GM12878 (cell line): Measurements from ENCODE around the gene TMEM131L. TPM values are rescaled to one million over a fixed set of nuclear protein-coding genes. Genes with fewer than 3 reads are reported as not detected.

Experiments used
- ATAC-seq: fragments of 200-7000 bp; cut with Tn5 transposase; 3 replicates; pipeline ENCODE4 v1.9.1; 2020; ENCODE audit warnings: mild to moderate bottlenecking, moderate library complexity
- BruUV-seq: library from RNA; stranded (reverse); fragments of 400-500 nt; replicated peaks from 2 replicates; lab custom pipeline; 2021; lab: Mats Ljungman, UMichigan
- CTCF ChIA-PET: fragments of 300-600 bp; sonication (Branson Sonifier 250); formaldehyde crosslinking; extraction: SDS; loops from one replicate; lab custom pipeline; 2021; ENCODE audit warnings: inconsistent platforms; lab: Yijun Ruan, JAX
- POLR2A ChIA-PET: fragments of 350-600 bp; formaldehyde crosslinking; extraction: SDS; loops from one replicate; lab custom pipeline; 2021; ENCODE audit warnings: inconsistent platforms; lab: Charles Lee
- RAD21 ChIA-PET: fragments of 300-600 bp; sonication (Branson Sonifier 250); formaldehyde crosslinking; loops from one replicate; lab custom pipeline; 2023; ENCODE audit warnings: antibody characterized with exemption; ENCODE audit not compliant: unreplicated experiment; lab: Charles Lee
- SMC1A ChIA-PET: fragments of 300-600 bp; sonication (Branson Sonifier 250); formaldehyde crosslinking; loops from one replicate; lab custom pipeline; 2023; ENCODE audit not compliant: unreplicated experiment, uncharacterized antibody; lab: Charles Lee
- DNase-seq: peaks from one replicate; pipeline ENCODE4 v3.0.0-alpha.2; 2011; ENCODE audit warnings: low read depth, low spot score
- FAIRE-seq: peaks from 3 replicates; lab custom pipeline; 2011; peaks lifted over from hg19 to GRCh38; lab: Jason Lieb, UNC
- H2AFZ ChIP-seq: 2 replicates; pipeline ENCODE4 v1.6.0; 2011; ENCODE audit warnings: low read depth, low read length, control low read depth; ENCODE audit not compliant: control insufficient read depth
- H3K27ac ChIP-seq: 2 replicates; pipeline ENCODE4 v1.5.1; 2011; ENCODE audit warnings: control low read depth; ENCODE audit not compliant: control insufficient read depth, insufficient read depth
- H3K27me3 ChIP-seq, 2 experiments: replicated peaks in 1 of 2; 2 replicates each; pipeline versions ENCODE4 v1.6.0 to v1.6.1; 2011; ENCODE audit warnings: low read length in 1 of 2; ENCODE audit not compliant: control insufficient read depth in 2 of 2, insufficient read depth in 2 of 2
- H3K36me3 ChIP-seq, 2 experiments: 2 replicates each; pipeline ENCODE4 v1.5.1; 2011; ENCODE audit warnings: low read length in 1 of 2; ENCODE audit not compliant: control insufficient read depth in 2 of 2, insufficient read depth in 2 of 2
- H3K4me1 ChIP-seq: 2 replicates; pipeline ENCODE4 v1.6.1; 2011; ENCODE audit warnings: mild to moderate bottlenecking, low read length, moderate library complexity, mixed read lengths; ENCODE audit not compliant: control insufficient read depth, insufficient read depth
- H3K4me2 ChIP-seq: 2 replicates; pipeline ENCODE4 v1.6.0; 2011; ENCODE audit warnings: control low read depth; ENCODE audit not compliant: control insufficient read depth, insufficient read depth
- H3K4me3 ChIP-seq: fragments of 200-600 bp; sonication (generic); 2 replicates; pipeline ENCODE4 v1.5.1; 2016
- H3K79me2 ChIP-seq: 2 replicates; pipeline ENCODE4 v1.6.0; 2011; ENCODE audit warnings: low read length; ENCODE audit not compliant: control insufficient read depth, insufficient read depth
- H3K9ac ChIP-seq: 2 replicates; pipeline ENCODE4 v1.8.0; 2011; ENCODE audit warnings: low read length, control low read depth, mixed read lengths; ENCODE audit not compliant: control insufficient read depth, insufficient read depth
- H3K9me3 ChIP-seq: replicated peaks from 3 replicates; pipeline ENCODE4 v1.5.1; 2011; ENCODE audit warnings: mild to moderate bottlenecking, low read length; ENCODE audit not compliant: control insufficient read depth, insufficient read depth
- H4K20me1 ChIP-seq: 2 replicates; pipeline ENCODE4 v1.6.0; 2011; ENCODE audit not compliant: control insufficient read depth, insufficient read depth
- CHD2 ChIP-seq: IDR thresholded peaks from 2 replicates; pipeline ENCODE4 v1.6.1; 2011; ENCODE audit warnings: low read depth, low read length, improper control_type of control experiment, borderline replicate concordance
- IRF4 ChIP-seq: IDR thresholded peaks from 2 replicates; pipeline ENCODE4 v1.6.1; 2011; ENCODE audit warnings: low read depth, low read length
- PAX5 ChIP-seq: IDR thresholded peaks from 2 replicates; pipeline ENCODE4 v1.6.1; 2011; ENCODE audit warnings: low read depth, low read length, borderline replicate concordance
- SMAD5 ChIP-seq: IDR thresholded peaks from 2 replicates; pipeline ENCODE4 v1.6.1; 2016; ENCODE audit warnings: antibody characterized with exemption, low read depth
- ZNF217 ChIP-seq: fragments of 450-650 bp; IDR thresholded peaks from 2 replicates; pipeline ENCODE4 v1.6.1; 2017; ENCODE audit warnings: antibody characterized with exemption, mild to moderate bottlenecking
- WGBS: methylation state at CpG from one replicate; pipeline ENCODE4 v1.1.6; 2016; ENCODE audit warnings: low lambda C conversion rate; ENCODE audit not compliant: insufficient replicate concordance, insufficient coverage; ENCODE audit errors: missing lambda C conversion rate; 5-methylcytosine and 5-hydroxymethylcytosine counted together
- in situ Hi-C: fragments of 300-500 bp; cut with MboI; formaldehyde crosslinking; loops from 9 replicates; pipeline ENCODE4 v1.14.3; 2018; ENCODE audit warnings: mixed read lengths
- intact Hi-C: fragments of 100-400 bp; cut with micrococcal nuclease; formaldehyde crosslinking; loops from one replicate; pipeline ENCODE4 v1.14.2; 2022; ENCODE audit not compliant: unreplicated experiment
- polyA plus RNA-seq, 11 experiments: library from polyadenylated mRNA; depleted of rRNA in 4 of 11; unstranded in 6 of 11; stranded (reverse) in 5 of 11; fragments of >200 nt; fragmentation: Nextera tagmentation in 4 of 11; fragmentation: Illumina TruSeq in 1 of 11; extraction: Ambion mirVana in 4 of 11; extraction: Trizol in 1 of 11; gene quantifications; 1 replicate in 1 of 11; 2 replicates in 10 of 11; pipeline versions ENCODE4 v1.2.1 to v1.2.3, GENCODE V29; 2011 to 2016; ENCODE audit warnings: inconsistent platforms in 2 of 11, missing spikeins in 2 of 11, low read depth in 1 of 11
- total RNA-seq, 4 experiments: library from RNA; depleted of rRNA in 3 of 4; stranded (reverse); fragments of >200 nt in 3 of 4; fragmentation: Illumina TruSeq in 1 of 4; extraction: Trizol in 1 of 4; gene quantifications; 2 replicates each; pipeline versions ENCODE4 v1.2.1 to v1.2.3, GENCODE V29; 2013 to 2021

Gene TMEM131L
- total and polyA plus RNA-seq, 10 of the 15 experiments (the other 5 are each of a cell fraction or from before 2014, with no cell fraction given) = 8.5 to 101 (median 74.4) TPM

- H3K36me3 ChIP-seq = peaks cover 14 to 47% of the 10 kb centered on the region in 2 experiments
- SMC1A ChIA-PET = interaction anchor here (1.4 kb wide), 1 partner anchor 58 kb away, joined by 4 read pairs; no protein-coding TSS in a partner anchor
- H3K4me2 ChIP-seq = no peak overlapping the region
- RAD21 ChIA-PET = no interaction called here
- no peak for ATAC-seq
- H3K27ac ChIP-seq = no peak overlapping the region
- no peaks in the 10 kb centered on the region for H3K4me1 ChIP-seq
- FAIRE-seq = no peak
- no peaks in the 10 kb centered on the region for H3K79me2 ChIP-seq
- intact Hi-C loops = no loop called here
- no peak for TF ChIP-seq PAX5
- H3K27me3 ChIP-seq = no peaks in the 10 kb centered on the region
- no TSS peak for BruUV-seq
- no peak for DNase-seq
- H4K20me1 ChIP-seq = no peaks in the 10 kb centered on the region
- WGBS = 76% methylated on average over 8 of the region's 8 CpGs
- no peak overlapping the region for H3K4me3 ChIP-seq
- in situ Hi-C loops = no loop called here
- H3K9me3 ChIP-seq = no peaks in the 10 kb centered on the region
- no peak overlapping the region for H3K9ac ChIP-seq
- H2AFZ ChIP-seq = no peak overlapping the region
- CTCF ChIA-PET = interaction anchor here (1.0 to 1.2 kb wide), 2 partner anchors 10 to 122 kb away, joined by 3 to 4 read pairs; no protein-coding TSS in a partner anchor
- POLR2A ChIA-PET = interaction anchor here (0.8 to 1.2 kb wide), 2 partner anchors 9 to 10 kb away, joined by 3 to 6 read pairs; no protein-coding TSS in a partner anchor
Measured at GRCh38 chr4:153591441-153591840, 125.3 kb downstream of the TMEM131L start.

- CTCF ChIA-PET = interaction anchor here (1.0 to 2.4 kb wide), 3 partner anchors 9 to 159 kb away, joined by 3 to 6 read pairs (median 4); no protein-coding TSS in a partner anchor
- Histone ChIP-seq H3K27me3 (no peaks in the 10 kb centered on the region), H3K79me2 (no peaks in the 10 kb centered on the region; the same call in 1 of the 2 replicates), H3K36me3 (peaks cover 15 to 49% of the 10 kb centered on the region in 2 experiments), H4K20me1 (no peaks in the 10 kb centered on the region), H3K4me1 (no peaks in the 10 kb centered on the region), H3K27ac (no peak overlapping the region), H3K9ac (no peak overlapping the region), H2AFZ (no peak overlapping the region)
- FAIRE-seq = no peak
- SMC1A ChIA-PET = interaction anchor here (0.8 to 2.8 kb wide), 4 partner anchors 10 to 109 kb away, joined by 3 to 8 read pairs (median 4); no protein-coding TSS in a partner anchor
- intact Hi-C loops (no loop called here), in situ Hi-C loops (no loop called here)
- DNase-seq = no peak
- ATAC-seq = no peak
- RAD21 ChIA-PET = no interaction called here
- TF ChIP-seq ZNF217 = no peak
- TF ChIP-seq CHD2 = no peak
- no peak for TF ChIP-seq IRF4
- no peak for TF ChIP-seq SMAD5
- TF ChIP-seq, all 136 proteins: peak for 0
- Histone ChIP-seq H3K4me3 (no peak overlapping the region), H3K4me2 (no peak overlapping the region), H3K9me3 (no peaks in the 10 kb centered on the region)
- POLR2A ChIA-PET = interaction anchor here (0.8 to 1.2 kb wide), 2 partner anchors 9 kb away, joined by 3 to 6 read pairs; no protein-coding TSS in a partner anchor
- no TSS peak for BruUV-seq
- WGBS = 97% methylated on average over 2 of the region's 2 CpGs
Measured at GRCh38 chr4:153592064-153592463, 125.9 kb downstream of the TMEM131L start.
